ENCODE results near the gene DHX8.

Gene DHX8

GRCh38 chr17:43572368-43572980 is 88.7 kb downstream of the DHX8 start:
- in situ Hi-C loops (cut with MboI; ENCODE audit: low sequenced_read_pairs, unreplicated experiment): no loop called here
- TF ChIP-seq, protein P1, sequence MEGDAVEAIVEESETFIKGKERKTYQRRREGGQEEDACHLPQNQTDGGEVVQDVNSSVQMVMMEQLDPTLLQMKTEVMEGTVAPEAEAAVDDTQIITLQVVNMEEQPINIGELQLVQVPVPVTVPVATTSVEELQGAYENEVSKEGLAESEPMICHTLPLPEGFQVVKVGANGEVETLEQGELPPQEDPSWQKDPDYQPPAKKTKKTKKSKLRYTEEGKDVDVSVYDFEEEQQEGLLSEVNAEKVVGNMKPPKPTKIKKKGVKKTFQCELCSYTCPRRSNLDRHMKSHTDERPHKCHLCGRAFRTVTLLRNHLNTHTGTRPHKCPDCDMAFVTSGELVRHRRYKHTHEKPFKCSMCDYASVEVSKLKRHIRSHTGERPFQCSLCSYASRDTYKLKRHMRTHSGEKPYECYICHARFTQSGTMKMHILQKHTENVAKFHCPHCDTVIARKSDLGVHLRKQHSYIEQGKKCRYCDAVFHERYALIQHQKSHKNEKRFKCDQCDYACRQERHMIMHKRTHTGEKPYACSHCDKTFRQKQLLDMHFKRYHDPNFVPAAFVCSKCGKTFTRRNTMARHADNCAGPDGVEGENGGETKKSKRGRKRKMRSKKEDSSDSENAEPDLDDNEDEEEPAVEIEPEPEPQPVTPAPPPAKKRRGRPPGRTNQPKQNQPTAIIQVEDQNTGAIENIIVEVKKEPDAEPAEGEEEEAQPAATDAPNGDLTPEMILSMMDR (IDR thresholded peaks at IDR 0.05; ENCODE audit: borderline replicate concordance, control extremely low read depth, extremely low read depth, insufficient read depth, missing control alignments): no peak
- no peak for DNase-seq (ENCODE audit: low spot score)

DNA sequence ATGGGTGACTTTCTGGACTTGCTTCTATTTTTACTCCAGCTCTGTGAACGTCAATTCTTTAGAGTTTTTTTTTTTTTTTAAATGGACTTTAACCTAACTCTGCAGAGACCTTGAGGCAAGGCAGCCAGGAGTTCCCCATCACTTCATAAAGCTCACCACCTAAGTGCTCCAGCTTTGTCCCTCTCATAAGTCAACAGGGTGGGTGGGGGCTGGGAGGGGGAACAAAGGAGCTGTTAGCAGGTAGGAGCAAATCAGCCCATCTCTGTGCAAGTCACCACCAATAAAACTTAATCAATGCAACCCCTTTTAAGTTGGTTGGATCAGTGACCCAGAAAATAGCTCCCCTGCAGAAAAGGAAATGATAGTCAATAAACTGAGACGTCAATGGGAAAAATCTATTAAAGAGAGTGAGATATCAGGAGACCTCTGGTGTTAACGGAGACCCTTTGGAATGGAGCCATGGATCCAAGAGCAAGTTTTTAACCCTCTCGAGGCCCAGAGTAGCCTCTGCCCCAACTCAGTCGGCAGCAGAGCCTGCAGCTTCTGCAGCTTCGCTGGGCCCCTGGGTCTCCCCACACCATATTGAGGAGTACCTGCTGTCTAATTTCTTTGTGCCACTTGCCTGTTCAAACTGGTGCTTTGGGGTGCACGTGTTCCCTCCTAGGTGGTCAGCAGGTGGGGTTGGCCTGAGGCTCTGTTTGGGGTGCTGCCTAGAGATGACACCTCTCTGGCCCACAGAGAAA is 90.0 kb downstream of the DHX8 start:
- TF ChIP-seq, protein P1 (IDR thresholded peaks at IDR 0.05; ENCODE audit: borderline replicate concordance, control extremely low read depth, extremely low read depth, insufficient read depth, missing control alignments): no peak
- in situ Hi-C loops (cut with MboI; ENCODE audit: low sequenced_read_pairs, unreplicated experiment): no loop called here
- no peak for DNase-seq (ENCODE audit: low spot score)

- in situ Hi-C loops (cut with MboI; ENCODE audit: low sequenced_read_pairs, unreplicated experiment): no loop called here
These were observed 90.6 kb downstream of the DHX8 start for GRCh38 chr17:43574348-43574747.

DNA sequence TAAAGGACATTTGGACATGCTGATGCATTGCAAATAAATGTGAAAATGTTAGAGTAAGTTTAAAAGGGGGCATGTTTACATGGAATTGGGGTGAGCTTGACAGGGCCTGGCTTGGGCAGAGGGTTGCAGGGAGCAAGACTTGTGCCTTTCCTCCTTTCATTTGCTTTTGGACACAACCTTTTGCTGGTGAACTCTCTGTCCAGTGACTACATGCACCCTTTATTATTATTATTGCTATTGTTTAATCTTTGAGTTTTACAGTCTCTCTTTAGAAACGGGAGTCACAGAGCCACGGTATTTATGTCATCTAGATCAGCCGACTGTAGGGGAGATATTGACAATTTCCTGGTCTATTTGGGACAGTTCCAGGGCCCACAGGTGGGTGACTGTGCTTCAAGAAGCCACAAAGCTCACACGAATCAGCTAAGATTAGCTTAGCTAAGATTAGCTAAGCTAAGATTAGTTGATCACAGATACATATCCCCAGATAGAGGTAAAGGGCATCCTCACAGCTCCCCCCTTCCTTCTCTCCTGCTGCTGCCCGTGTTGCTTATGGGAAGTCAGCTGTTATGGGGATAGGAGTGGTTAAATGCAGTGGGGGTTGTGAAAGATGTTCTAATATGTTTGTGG is 91.2 kb downstream of the DHX8 start:
- DNase-seq (ENCODE audit: low spot score): no peak
- TF ChIP-seq, protein P1 (IDR thresholded peaks at IDR 0.05; ENCODE audit: borderline replicate concordance, control extremely low read depth, extremely low read depth, insufficient read depth, missing control alignments): no peak
- in situ Hi-C loops (cut with MboI; ENCODE audit: low sequenced_read_pairs, unreplicated experiment): loop anchor here (5.0 kb wide), 1 partner anchor 97 kb away; no protein-coding TSS in a partner anchor

More at GRCh38 chr17:43574348-43574747, 90.6 kb downstream of the DHX8 start:
- no peak for DNase-seq (ENCODE audit: low spot score)
- TF ChIP-seq, protein P1 (IDR thresholded peaks at IDR 0.05; ENCODE audit: borderline replicate concordance, control extremely low read depth, extremely low read depth, insufficient read depth, missing control alignments): no peak
